Stimulated activated CD4-positive, alpha-beta T cell treated with anti-CD3 and anti-CD28 coated beads, Interleukin-4, amount 100 ng/mL, for 24 hours (primary cell): ENCODE data around the gene DLG2.

Experiments used
- DNase-seq: peaks from one replicate; pipeline ENCODE4 v3.0.0-alpha.2; 2020

Gene DLG2

GRCh38 chr11:84526250-84526649 lies 1100.9 kb downstream of the DLG2 start:
- DNase-seq: no peak

GRCh38 chr11:84524422-84525051 lies 1102.6 kb downstream of the DLG2 start:
- no peak for DNase-seq

GRCh38 chr11:84522331-84522730 lies 1104.8 kb downstream of the DLG2 start:
- no peak for DNase-seq

GRCh38 chr11:84518631-84519183 lies 1108.4 kb downstream of the DLG2 start:
- DNase-seq: no peak

- DNase-seq: no peak
Measured at GRCh38 chr11:84514436-84514835, 1112.7 kb downstream of the DLG2 start.

- no peak for DNase-seq
Measured at GRCh38 chr11:84503503-84503902, 1123.6 kb downstream of the DLG2 start.

GRCh38 chr11:84501750-84502149 lies 1125.4 kb downstream of the DLG2 start:
- DNase-seq: no peak

GRCh38 chr11:84497981-84498411 lies 1129.1 kb downstream of the DLG2 start:
- DNase-seq: no peak

- no peak for DNase-seq
Measured at GRCh38 chr11:84497181-84497580, 1130.0 kb downstream of the DLG2 start.

- DNase-seq: no peak
Measured at GRCh38 chr11:84496122-84496521, 1131.0 kb downstream of the DLG2 start.

- no peak for DNase-seq
Measured at GRCh38 chr11:84480131-84480530, 1147.0 kb downstream of the DLG2 start.

GRCh38 chr11:84476581-84476980 lies 1150.6 kb downstream of the DLG2 start:
- no peak for DNase-seq

GRCh38 chr11:84471501-84471900 lies 1155.6 kb downstream of the DLG2 start:
- no peak for DNase-seq

- no peak for DNase-seq
Measured at GRCh38 chr11:84468235-84468634, 1158.9 kb downstream of the DLG2 start.

- no peak for DNase-seq
Measured at GRCh38 chr11:84465040-84465439, 1162.1 kb downstream of the DLG2 start.

GRCh38 chr11:84455691-84456090 lies 1171.5 kb downstream of the DLG2 start:
- no peak for DNase-seq

- no peak for DNase-seq
Measured at GRCh38 chr11:84452211-84452610, 1174.9 kb downstream of the DLG2 start.

- no peak for DNase-seq
Measured at GRCh38 chr11:84438565-84438964, 1188.6 kb downstream of the DLG2 start.

GRCh38 chr11:84437071-84437980 lies 1189.8 kb downstream of the DLG2 start:
- DNase-seq: no peak

- DNase-seq: no peak
Measured at GRCh38 chr11:84430661-84431060, 1196.5 kb downstream of the DLG2 start.

- no peak for DNase-seq
Measured at GRCh38 chr11:84425673-84426072, 1201.5 kb downstream of the DLG2 start.

GRCh38 chr11:84420271-84420670 lies 1206.9 kb downstream of the DLG2 start:
- no peak for DNase-seq

GRCh38 chr11:84419616-84420015 lies 1207.5 kb downstream of the DLG2 start:
- no peak for DNase-seq

GRCh38 chr11:84414920-84415319 lies 1212.2 kb downstream of the DLG2 start:
- DNase-seq: no peak
